HepG2 (cell line): ENCODE data around the gene IL17RA. TPM values are rescaled to one million over a fixed set of nuclear protein-coding genes. Genes with fewer than 3 reads are reported as not detected.

Experiments used
- FOXA1 ChIP-seq, 2 experiments: fragments of 450-650 bp in 1 of 2; sonication (generic) in 1 of 2; formaldehyde crosslinking in 1 of 2; IDR thresholded peaks; 2 replicates each; pipeline versions ENCODE4 v1.4.0 to v1.6.1; 2016 to 2020; ENCODE audit warnings: missing genetic modification reagents in 1 of 2
- HNRNPLL ChIP-seq: fragments of 200-400 bp; formaldehyde crosslinking; IDR thresholded peaks from 2 replicates; pipeline ENCODE4 v1.6.1; 2017; ENCODE audit warnings: mild to moderate bottlenecking, low read depth, low read length; ENCODE audit not compliant: poor library complexity, severe bottlenecking
- KAT8 ChIP-seq: IDR thresholded peaks from 2 replicates; pipeline ENCODE4 v1.6.1; 2016; ENCODE audit warnings: missing genetic modification reagents, missing compliant biosample characterization
- LCORL ChIP-seq, 2 experiments: fragments of 450-650 bp in 1 of 2; sonication (generic) in 1 of 2; formaldehyde crosslinking in 1 of 2; IDR thresholded peaks; 2 replicates each; pipeline versions ENCODE4 v1.5.0 to v1.6.1; 2017 to 2020; ENCODE audit warnings: antibody characterized with exemption in 1 of 2, missing genetic modification reagents in 1 of 2
- NR2C2 ChIP-seq: sonication (generic); formaldehyde crosslinking; IDR thresholded peaks from 2 replicates; pipeline ENCODE4 v1.4.0; 2020; ENCODE audit warnings: missing genetic modification reagents, mild to moderate bottlenecking, moderate library complexity, borderline replicate concordance
- RNF2 ChIP-seq: fragments of 450-650 bp; conservative IDR thresholded peaks from 2 replicates; pipeline ENCODE4 v1.6.1; 2016; ENCODE audit warnings: low read depth
- SOX13 ChIP-seq, 3 experiments: fragments of 450-650 bp in 1 of 3; sonication (generic) in 1 of 3; formaldehyde crosslinking in 1 of 3; IDR thresholded peaks in 2 of 3; conservative IDR thresholded peaks in 1 of 3; 2 replicates each; pipeline versions ENCODE4 v1.5.0 to v1.6.1; 2016 to 2020; ENCODE audit warnings: antibody characterized with exemption in 1 of 3, mild to moderate bottlenecking in 1 of 3, missing compliant biosample characterization in 1 of 3, missing genetic modification reagents in 1 of 3, moderate library complexity in 1 of 3
- TAF1 ChIP-seq: sonication (generic); formaldehyde crosslinking; IDR thresholded peaks from 2 replicates; pipeline ENCODE4 v1.4.0; 2020; ENCODE audit warnings: missing genetic modification reagents
- TGIF2 ChIP-seq: IDR thresholded peaks from 2 replicates; pipeline ENCODE4 v1.6.1; 2016; ENCODE audit warnings: control low read depth, missing compliant biosample characterization
- TOPORS ChIP-seq: sonication (generic); formaldehyde crosslinking; IDR thresholded peaks from 2 replicates; pipeline ENCODE4 v1.8.0; 2023; ENCODE audit warnings: mild to moderate bottlenecking, missing genetic modification reagents
- ZC3H4 ChIP-seq: sonication (generic); formaldehyde crosslinking; IDR thresholded peaks from 2 replicates; pipeline ENCODE4 v1.4.0; 2020; ENCODE audit warnings: missing genetic modification reagents, borderline replicate concordance
- ZMYM3 ChIP-seq: sonication (generic); formaldehyde crosslinking; IDR thresholded peaks from 2 replicates; pipeline ENCODE4 v1.5.1; 2020; ENCODE audit warnings: mild to moderate bottlenecking, missing genetic modification reagents
- ZNF143 ChIP-seq: sonication (generic); formaldehyde crosslinking; IDR thresholded peaks from 2 replicates; pipeline ENCODE4 v1.4.0; 2020; ENCODE audit warnings: missing genetic modification reagents
- ZNF501 ChIP-seq: sonication (generic); formaldehyde crosslinking; IDR thresholded peaks from 2 replicates; pipeline ENCODE4 v1.5.1; 2020; ENCODE audit warnings: mild to moderate bottlenecking, moderate library complexity, missing genetic modification reagents
- ZNF577 ChIP-seq: sonication (generic); formaldehyde crosslinking; IDR thresholded peaks from 2 replicates; pipeline ENCODE4 v1.4.0; 2020; ENCODE audit warnings: mild to moderate bottlenecking, low read depth, missing genetic modification reagents, borderline replicate concordance
- ZNF7 ChIP-seq: IDR thresholded peaks from 2 replicates; pipeline ENCODE4 v1.6.1; 2016; ENCODE audit warnings: missing biosample characterization, missing genetic modification reagents
- polyA plus RNA-seq, 8 experiments: library from polyadenylated mRNA; depleted of rRNA in 3 of 8; stranded (reverse) in 7 of 8; unstranded in 1 of 8; fragments of >200 nt; fragmentation: Illumina TruSeq in 4 of 8; extraction: Trizol in 4 of 8; gene quantifications; 2 replicates each; pipeline versions ENCODE4 v1.2.1 to v1.2.3, GENCODE V29; 2011 to 2016; ENCODE audit warnings: low read depth in 4 of 8, missing spikeins in 1 of 8, mixed read lengths in 1 of 8; ENCODE audit not compliant: insufficient read depth in 1 of 8
- total RNA-seq, 5 experiments: library from RNA; depleted of rRNA; stranded (reverse); fragments of >200 nt; fragmentation: Illumina TruSeq; extraction: Trizol; gene quantifications; 2 replicates each; pipeline ENCODE4 v1.2.3, GENCODE V29; 2016; ENCODE audit warnings: low read depth in 1 of 5
- TF ChIP-seq, protein P1 (sequence below): sonication (generic); formaldehyde crosslinking; IDR thresholded peaks from 2 replicates; pipeline ENCODE4 v1.4.0; 2020; ENCODE audit warnings: mild to moderate bottlenecking, missing genetic modification reagents
- TF ChIP-seq, protein P2 (sequence below): sonication (generic); formaldehyde crosslinking; IDR thresholded peaks from 2 replicates; pipeline ENCODE4 v1.4.0; 2020; ENCODE audit warnings: missing genetic modification reagents
- TF ChIP-seq, protein P3 (sequence below): sonication (generic); formaldehyde crosslinking; IDR thresholded peaks from 2 replicates; pipeline ENCODE4 v1.5.1; 2020; ENCODE audit warnings: missing genetic modification reagents, mild to moderate bottlenecking, borderline replicate concordance
- TF ChIP-seq, protein P4 (sequence below): sonication (generic); formaldehyde crosslinking; IDR thresholded peaks from 2 replicates; pipeline ENCODE4 v1.5.0; 2020; ENCODE audit warnings: missing genetic modification reagents
- TF ChIP-seq, protein P5 (sequence below): sonication (generic); formaldehyde crosslinking; IDR thresholded peaks from 2 replicates; pipeline ENCODE4 v1.5.0; 2020; ENCODE audit warnings: mild to moderate bottlenecking, low read depth, missing genetic modification reagents, borderline replicate concordance
- TF ChIP-seq, protein P6 (sequence below): sonication (generic); formaldehyde crosslinking; IDR thresholded peaks from 2 replicates; pipeline ENCODE4 v1.4.0; 2020; ENCODE audit warnings: missing genetic modification reagents

Gene IL17RA
- total and polyA plus RNA-seq, 2 of the 13 experiments (the other 11 are each of a cell fraction or from before 2014, with no cell fraction given), result 2.5 to 8.2 TPM

DNA sequence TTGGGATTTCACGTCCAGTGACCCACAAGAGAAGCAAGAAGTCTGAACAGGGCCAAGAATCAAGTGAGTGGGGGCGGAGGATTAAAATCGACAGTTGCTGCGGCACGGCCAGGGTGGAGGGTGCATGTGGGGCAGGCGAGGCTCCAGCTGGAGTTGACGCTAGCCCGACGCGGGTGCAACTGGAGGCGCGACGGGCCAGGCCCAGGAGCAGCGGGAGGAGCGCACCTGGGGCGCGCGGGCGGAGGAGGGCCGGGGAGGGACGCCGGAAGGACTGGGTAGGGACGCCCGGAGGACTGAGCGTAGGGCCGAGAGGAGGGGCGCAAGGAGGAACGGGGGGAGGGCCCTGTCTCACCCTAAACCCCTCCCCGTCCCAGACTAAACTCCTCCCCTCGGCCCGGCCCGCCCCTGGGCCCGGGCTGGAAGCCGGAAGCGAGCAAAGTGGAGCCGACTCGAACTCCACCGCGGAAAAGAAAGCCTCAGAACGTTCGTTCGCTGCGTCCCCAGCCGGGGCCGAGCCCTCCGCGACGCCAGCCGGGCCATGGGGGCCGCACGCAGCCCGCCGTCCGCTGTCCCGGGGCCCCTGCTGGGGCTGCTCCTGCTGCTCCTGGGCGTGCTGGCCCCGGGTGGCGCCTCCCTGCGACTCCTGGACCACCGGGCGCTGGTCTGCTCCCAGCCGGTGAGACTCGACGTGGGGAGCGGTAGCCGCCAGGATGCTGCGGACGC, at the start of gene IL17RA (continued):
- TF ChIP-seq ZNF577 (CRISPR knock-in tag) (no peak), TOPORS (CRISPR knock-in tag) (no peak), ZMYM3 (CRISPR knock-in tag) (peak; percentile 50; the same call in 1 of the 2 replicates), FOXA1 (IDR thresholded peaks at IDR 0.05) (no peak), FOXA1 (CRISPR knock-in tag; IDR thresholded peaks at IDR 0.05) (peak; percentile 18; the same call in 1 of the 2 replicates), HNRNPLL (peak; percentile 76), LCORL (IDR thresholded peaks at IDR 0.05) (no peak), LCORL (CRISPR knock-in tag; IDR thresholded peaks at IDR 0.05) (peak; percentile 78), ZNF7 (CRISPR knock-in tag) (no peak), NR2C2 (0 out of 2 replicates have a peak, but pooled peaks have one; percentile 37), RNF2 (0 out of 2 replicates have a peak, but pooled peaks have one; percentile 19), TAF1 (peak; percentile 72; the same call in 1 of the 2 replicates), ZNF143 (CRISPR knock-in tag) (peak; percentile 8; the same call in 1 of the 2 replicates), TGIF2 (CRISPR knock-in tag) (peak; percentile 34; the same call in 1 of the 2 replicates), ZNF501 (CRISPR knock-in tag) (peak; percentile 41; the same call in 1 of the 2 replicates), ZC3H4 (CRISPR knock-in tag) (no peak), SOX13 (IDR thresholded peaks at IDR 0.05) (no peak), SOX13 (CRISPR knock-in tag; conservative IDR thresholded peaks at IDR 0.05 in 1 of 2, IDR thresholded peaks at IDR 0.05 in 1 of 2) (no peak), KAT8 (CRISPR knock-in tag) (peak; percentile 68; the same call in 1 of the 2 replicates)
- TF ChIP-seq, protein P1, sequence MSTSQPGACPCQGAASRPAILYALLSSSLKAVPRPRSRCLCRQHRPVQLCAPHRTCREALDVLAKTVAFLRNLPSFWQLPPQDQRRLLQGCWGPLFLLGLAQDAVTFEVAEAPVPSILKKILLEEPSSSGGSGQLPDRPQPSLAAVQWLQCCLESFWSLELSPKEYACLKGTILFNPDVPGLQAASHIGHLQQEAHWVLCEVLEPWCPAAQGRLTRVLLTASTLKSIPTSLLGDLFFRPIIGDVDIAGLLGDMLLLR (CRISPR knock-in tag), result 0 out of 2 replicates have a peak, but pooled peaks have one; percentile 15
- TF ChIP-seq, protein P2, sequence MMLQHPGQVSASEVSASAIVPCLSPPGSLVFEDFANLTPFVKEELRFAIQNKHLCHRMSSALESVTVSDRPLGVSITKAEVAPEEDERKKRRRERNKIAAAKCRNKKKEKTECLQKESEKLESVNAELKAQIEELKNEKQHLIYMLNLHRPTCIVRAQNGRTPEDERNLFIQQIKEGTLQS (CRISPR knock-in tag), result peak; percentile 37; the same call in 1 of the 2 replicates
- TF ChIP-seq, protein P3, sequence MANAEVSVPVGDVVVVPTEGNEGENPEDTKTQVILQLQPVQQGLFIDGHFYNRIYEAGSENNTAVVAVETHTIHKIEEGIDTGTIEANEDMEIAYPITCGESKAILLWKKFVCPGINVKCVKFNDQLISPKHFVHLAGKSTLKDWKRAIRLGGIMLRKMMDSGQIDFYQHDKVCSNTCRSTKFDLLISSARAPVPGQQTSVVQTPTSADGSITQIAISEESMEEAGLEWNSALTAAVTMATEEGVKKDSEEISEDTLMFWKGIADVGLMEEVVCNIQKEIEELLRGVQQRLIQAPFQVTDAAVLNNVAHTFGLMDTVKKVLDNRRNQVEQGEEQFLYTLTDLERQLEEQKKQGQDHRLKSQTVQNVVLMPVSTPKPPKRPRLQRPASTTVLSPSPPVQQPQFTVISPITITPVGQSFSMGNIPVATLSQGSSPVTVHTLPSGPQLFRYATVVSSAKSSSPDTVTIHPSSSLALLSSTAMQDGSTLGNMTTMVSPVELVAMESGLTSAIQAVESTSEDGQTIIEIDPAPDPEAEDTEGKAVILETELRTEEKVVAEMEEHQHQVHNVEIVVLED, result 0 out of 2 replicates have a peak, but pooled peaks have one; percentile 22
- TF ChIP-seq, protein P4, sequence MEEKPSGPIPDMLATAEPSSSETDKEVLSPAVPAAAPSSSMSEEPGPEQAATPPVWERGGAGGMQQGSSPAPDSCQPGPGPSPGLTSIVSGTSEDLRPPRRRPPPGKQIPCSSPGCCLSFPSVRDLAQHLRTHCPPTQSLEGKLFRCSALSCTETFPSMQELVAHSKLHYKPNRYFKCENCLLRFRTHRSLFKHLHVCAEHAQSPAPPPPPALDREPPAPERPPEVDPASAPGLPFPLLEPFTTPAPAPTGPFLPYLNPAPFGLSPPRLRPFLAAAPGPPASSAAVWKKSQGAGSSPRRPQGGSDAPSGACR (CRISPR knock-in tag), result 0 out of 2 replicates have a peak, but pooled peaks have one; percentile 13
- TF ChIP-seq, protein P5, sequence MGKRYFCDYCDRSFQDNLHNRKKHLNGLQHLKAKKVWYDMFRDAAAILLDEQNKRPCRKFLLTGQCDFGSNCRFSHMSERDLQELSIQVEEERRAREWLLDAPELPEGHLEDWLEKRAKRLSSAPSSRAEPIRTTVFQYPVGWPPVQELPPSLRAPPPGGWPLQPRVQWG, result no peak
- TF ChIP-seq, protein P6, sequence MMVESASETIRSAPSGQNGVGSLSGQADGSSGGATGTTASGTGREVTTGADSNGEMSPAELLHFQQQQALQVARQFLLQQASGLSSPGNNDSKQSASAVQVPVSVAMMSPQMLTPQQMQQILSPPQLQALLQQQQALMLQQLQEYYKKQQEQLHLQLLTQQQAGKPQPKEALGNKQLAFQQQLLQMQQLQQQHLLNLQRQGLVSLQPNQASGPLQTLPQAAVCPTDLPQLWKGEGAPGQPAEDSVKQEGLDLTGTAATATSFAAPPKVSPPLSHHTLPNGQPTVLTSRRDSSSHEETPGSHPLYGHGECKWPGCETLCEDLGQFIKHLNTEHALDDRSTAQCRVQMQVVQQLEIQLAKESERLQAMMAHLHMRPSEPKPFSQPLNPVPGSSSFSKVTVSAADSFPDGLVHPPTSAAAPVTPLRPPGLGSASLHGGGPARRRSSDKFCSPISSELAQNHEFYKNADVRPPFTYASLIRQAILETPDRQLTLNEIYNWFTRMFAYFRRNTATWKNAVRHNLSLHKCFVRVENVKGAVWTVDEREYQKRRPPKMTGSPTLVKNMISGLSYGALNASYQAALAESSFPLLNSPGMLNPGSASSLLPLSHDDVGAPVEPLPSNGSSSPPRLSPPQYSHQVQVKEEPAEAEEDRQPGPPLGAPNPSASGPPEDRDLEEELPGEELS (CRISPR knock-in tag), result no peak
